ENCODE data around the gene ZNF385A. TPM values are rescaled to one million over a fixed set of nuclear protein-coding genes. Genes with fewer than 3 reads are reported as not detected.

ZNF385A gene
- total and polyA plus RNA-seq, 8 donors: 8.2 to 19.0 (median 10.7) TPM

DNA sequence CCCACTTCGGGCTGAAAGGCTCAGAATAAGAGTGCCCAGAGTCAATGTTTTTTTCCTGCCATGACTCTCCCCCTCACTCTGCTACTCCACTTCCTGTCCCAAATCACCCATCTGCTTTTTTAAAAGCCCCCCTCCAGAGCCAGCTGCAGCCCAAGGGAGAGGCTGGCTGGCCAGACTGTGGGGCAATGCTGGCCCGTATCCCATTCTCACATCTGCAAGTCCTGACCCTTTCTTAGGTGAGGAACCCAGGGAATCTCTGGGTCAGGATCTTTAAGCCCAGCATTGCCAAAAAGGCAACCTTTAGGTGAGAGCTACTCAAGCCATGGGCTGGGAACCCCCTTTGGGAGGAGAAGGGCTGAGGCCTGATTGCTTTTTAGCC lies 36.2 kb upstream of the ZNF385A start:
- intact Hi-C loops (cut with DNase I): no loop called here
- H3K36me3 ChIP-seq: no peaks in the 10 kb centered on the region
- peaks cover 10 to 73% of the 10 kb centered on the region in 2 donors for H3K4me1 ChIP-seq
- ATAC-seq: no peak
- no peak overlapping the region for H3K4me3 ChIP-seq
- TF ChIP-seq, protein P1, sequence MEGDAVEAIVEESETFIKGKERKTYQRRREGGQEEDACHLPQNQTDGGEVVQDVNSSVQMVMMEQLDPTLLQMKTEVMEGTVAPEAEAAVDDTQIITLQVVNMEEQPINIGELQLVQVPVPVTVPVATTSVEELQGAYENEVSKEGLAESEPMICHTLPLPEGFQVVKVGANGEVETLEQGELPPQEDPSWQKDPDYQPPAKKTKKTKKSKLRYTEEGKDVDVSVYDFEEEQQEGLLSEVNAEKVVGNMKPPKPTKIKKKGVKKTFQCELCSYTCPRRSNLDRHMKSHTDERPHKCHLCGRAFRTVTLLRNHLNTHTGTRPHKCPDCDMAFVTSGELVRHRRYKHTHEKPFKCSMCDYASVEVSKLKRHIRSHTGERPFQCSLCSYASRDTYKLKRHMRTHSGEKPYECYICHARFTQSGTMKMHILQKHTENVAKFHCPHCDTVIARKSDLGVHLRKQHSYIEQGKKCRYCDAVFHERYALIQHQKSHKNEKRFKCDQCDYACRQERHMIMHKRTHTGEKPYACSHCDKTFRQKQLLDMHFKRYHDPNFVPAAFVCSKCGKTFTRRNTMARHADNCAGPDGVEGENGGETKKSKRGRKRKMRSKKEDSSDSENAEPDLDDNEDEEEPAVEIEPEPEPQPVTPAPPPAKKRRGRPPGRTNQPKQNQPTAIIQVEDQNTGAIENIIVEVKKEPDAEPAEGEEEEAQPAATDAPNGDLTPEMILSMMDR (IDR thresholded peaks at IDR 0.05): no peak
- peak overlapping the region; percentile 13 to 61 for H3K27ac ChIP-seq
- no peaks in the 10 kb centered on the region for H3K9me3 ChIP-seq
- no peaks in the 10 kb centered on the region for H3K27me3 ChIP-seq
- no peak for DNase-seq

DNA sequence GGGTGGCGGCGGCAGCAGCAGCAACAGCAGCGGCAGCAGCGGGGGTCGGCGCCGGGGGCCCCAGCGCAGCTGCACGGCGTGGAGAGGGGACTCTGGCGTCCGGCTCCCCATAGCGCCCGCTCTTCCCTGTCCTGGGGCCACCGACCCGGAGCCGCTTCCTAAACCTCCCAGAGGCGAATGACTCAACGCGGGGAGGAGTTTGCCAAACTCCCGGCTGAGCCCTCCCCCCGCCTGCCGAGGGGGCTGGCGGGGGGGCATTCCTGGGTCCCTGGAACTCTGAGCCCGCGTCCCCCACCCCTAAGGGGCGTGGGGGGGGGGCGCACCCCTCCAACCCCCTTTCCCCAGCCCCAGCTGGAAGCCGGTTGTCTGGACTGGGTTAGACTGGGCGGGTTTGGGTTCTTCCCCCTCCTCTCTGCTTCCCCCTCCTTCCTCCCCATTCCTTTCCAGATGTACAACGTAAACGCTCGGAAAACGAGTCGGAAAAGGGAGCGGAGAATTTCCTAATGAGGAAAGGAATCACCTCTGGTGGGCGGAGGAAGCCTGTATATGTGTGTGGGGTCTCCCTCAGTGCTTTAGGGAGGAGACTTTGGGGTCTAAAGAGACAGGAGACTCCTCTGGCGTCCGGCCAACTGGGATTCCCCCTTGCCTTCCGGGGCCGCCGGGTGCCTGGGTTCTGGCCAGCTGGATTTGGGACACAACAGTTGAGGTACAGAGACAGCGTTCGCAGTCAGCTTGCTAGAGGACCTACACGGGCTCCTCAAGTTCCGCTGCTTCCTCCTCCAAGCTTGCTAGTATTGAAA lies 34.8 kb upstream of the ZNF385A start, which contains the start of gene ITGA5:
ITGA5 (minus strand) TSS at position 179 of the 800 bp plus-strand sequence; CDS start at position 111, 68 bp downstream.
- intact Hi-C loops (cut with DNase I): no loop called here
- TF ChIP-seq, protein P1 (IDR thresholded peaks at IDR 0.05): no peak
- no peaks in the 10 kb centered on the region for H3K9me3 ChIP-seq
- peak; percentile 43 to 93 (median 74) for DNase-seq
- peak within 1 kb of the TSS; percentile 87 for H3K27ac ChIP-seq
- H3K4me1 ChIP-seq: peaks cover 12 to 83% of the 10 kb centered on the region in 2 donors
- H3K27me3 ChIP-seq: no peaks in the 10 kb centered on the region
- no peaks in the 10 kb centered on the region for H3K36me3 ChIP-seq
- peak; percentile 89 for ATAC-seq
- peak within 1 kb of the TSS; percentile 68 to 82 for H3K4me3 ChIP-seq

DNA sequence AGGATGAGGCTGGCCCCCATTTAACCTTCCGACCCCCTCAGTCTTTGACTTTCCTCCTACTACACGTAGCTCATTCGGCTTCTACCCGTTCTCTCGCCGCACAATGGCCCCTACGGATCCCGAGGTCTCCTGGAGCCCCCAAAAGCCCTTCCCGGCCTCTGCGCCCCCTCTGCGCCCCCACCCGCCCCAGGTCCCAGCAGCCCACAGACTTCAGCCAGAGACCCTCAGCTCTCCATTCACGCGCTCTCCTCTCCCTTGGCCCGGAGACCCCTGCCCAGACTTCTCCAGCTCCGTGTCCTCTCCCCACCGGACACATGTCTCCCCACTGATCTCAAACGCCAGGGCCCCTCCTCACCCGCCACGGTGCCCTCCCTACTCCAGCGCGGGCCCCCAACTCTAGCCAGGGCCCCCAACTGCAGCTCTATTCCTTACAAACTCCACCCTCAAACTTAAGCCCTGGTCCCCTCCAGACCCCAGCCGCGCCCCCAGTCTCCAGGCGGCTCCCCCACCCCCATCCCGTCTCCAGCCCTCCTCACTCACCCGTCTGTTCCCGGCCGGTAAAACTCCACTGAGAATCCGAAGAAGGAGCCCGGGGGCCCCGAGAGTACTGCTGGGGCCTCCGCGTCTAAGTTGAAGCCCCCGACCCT lies 34.0 kb upstream of the ZNF385A start:
- ATAC-seq (peak; percentile 2), DNase-seq (no peak)
- no peaks in the 10 kb centered on the region for H3K27me3 ChIP-seq
- H3K4me3 ChIP-seq: peak overlapping the region; percentile 68 to 82
- no peaks in the 10 kb centered on the region for H3K9me3 ChIP-seq
- intact Hi-C loops (cut with DNase I): no loop called here
- peaks cover 12 to 83% of the 10 kb centered on the region in 2 donors for H3K4me1 ChIP-seq
- H3K27ac ChIP-seq: peak overlapping the region; percentile 87
- TF ChIP-seq, protein P1 (IDR thresholded peaks at IDR 0.05): no peak
- H3K36me3 ChIP-seq: no peaks in the 10 kb centered on the region

DNA sequence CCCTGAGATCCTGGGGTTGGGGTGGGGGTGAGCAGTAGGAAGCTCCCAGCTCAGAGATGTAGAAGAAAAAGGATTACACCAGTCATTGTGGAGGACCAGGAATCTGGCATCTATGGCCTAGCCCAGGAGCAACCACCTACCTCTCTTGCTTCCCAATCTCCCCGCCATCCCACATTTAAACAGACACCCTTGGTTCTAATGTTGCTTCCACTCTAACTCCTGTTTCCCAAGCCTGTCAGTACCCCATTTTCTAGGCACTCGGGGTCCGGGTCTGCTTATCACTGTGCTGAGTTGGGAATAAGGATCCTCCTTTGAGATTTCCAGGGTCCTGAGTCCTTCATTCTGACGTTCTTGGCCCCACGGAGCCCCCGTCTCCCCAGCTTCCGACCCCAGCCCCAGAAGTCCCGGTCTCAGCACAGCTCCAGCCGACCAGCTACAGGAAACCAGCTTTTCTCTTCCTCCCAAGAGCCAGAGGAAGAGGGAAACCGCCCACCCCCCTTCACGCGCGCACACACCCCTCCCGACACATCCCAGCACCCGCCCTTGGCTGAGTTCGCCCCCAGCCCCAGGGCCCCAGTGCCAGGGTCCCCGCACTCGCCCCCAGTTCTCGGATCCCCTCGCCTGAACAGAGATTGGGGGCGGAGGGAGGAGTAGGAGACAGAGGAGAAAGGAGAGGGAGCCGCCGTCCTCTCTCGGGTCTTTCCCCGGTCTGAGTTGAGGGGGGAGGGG lies 33.3 kb upstream of the ZNF385A start:
- Histone ChIP-seq H3K4me1 (peaks cover 12 to 82% of the 10 kb centered on the region in 2 donors), H3K27me3 (no peaks in the 10 kb centered on the region), H3K9me3 (no peaks in the 10 kb centered on the region), H3K27ac (peak overlapping the region; percentile 87), H3K36me3 (no peaks in the 10 kb centered on the region), H3K4me3 (peak overlapping the region; percentile 68 to 82)
- intact Hi-C loops (cut with DNase I): no loop called here
- peak in 1 of 4 donors; percentile 62 for DNase-seq
- peak; percentile 13 for ATAC-seq
- TF ChIP-seq, protein P1 (IDR thresholded peaks at IDR 0.05): no peak
